DOHH2 (cell line): ENCODE results near the gene ABCB6.

Experiments
- EZH2phosphoT487 ChIP-seq: fragments of 200-600 bp; sonication (generic); IDR thresholded peaks from 2 replicates; pipeline ENCODE4 v1.6.1; 2017; ENCODE audit warnings: borderline replicate concordance, mild to moderate bottlenecking, antibody characterized with exemption, low read length, moderate library complexity, mixed read lengths
- TF ChIP-seq, protein P1 (sequence below): fragments of 200-600 bp; sonication (generic); IDR thresholded peaks from one replicate; pipeline ENCODE4 v1.5.1; 2014; ENCODE audit warnings: antibody characterized with exemption, mild to moderate bottlenecking, low read depth, low read length; ENCODE audit not compliant: poor library complexity, severe bottlenecking

DNA sequence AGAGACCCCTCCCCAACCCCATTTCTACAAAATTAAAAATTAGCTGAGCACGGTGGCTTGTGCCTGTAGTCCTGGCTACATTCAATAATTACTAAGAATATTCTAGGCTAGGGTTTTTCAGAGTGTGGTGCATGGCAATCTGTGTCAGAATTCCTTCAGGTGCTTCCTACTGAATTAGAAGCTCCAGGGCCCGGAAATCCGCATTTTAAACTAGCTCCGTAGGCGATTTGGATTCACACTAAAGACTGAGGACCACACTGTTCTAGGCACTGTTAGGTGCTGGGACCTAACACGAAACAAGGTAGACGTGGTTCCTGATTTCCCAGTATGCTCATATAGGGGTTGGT is 12.8 kb downstream of the ABCB6 start:
- TF ChIP-seq, protein P1, sequence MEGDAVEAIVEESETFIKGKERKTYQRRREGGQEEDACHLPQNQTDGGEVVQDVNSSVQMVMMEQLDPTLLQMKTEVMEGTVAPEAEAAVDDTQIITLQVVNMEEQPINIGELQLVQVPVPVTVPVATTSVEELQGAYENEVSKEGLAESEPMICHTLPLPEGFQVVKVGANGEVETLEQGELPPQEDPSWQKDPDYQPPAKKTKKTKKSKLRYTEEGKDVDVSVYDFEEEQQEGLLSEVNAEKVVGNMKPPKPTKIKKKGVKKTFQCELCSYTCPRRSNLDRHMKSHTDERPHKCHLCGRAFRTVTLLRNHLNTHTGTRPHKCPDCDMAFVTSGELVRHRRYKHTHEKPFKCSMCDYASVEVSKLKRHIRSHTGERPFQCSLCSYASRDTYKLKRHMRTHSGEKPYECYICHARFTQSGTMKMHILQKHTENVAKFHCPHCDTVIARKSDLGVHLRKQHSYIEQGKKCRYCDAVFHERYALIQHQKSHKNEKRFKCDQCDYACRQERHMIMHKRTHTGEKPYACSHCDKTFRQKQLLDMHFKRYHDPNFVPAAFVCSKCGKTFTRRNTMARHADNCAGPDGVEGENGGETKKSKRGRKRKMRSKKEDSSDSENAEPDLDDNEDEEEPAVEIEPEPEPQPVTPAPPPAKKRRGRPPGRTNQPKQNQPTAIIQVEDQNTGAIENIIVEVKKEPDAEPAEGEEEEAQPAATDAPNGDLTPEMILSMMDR: no peak
- TF ChIP-seq EZH2phosphoT487: no peak
